Measurements from ENCODE around the gene HRCT1. TPM values are rescaled to one million over a fixed set of nuclear protein-coding genes. Genes with fewer than 3 reads are reported as not detected.

HRCT1 gene
- total and polyA plus RNA-seq, 2 experiments from 2014 or later = not detected

- no peak for TF ChIP-seq ZNF462 (CRISPR knock-in tag; IDR thresholded peaks at IDR 0.05)
Measured at GRCh38 chr9:35871545-35871944, 34.5 kb upstream of the HRCT1 start (continued).

GRCh38 chr9:35872505-35872904, 33.5 kb upstream of the HRCT1 start:
- H3K4me2 ChIP-seq = no peak overlapping the region

More at GRCh38 chr9:35872505-35872904, 33.5 kb upstream of the HRCT1 start:
- ATAC-seq (no peak), DNase-seq (ENCODE audit: low spot score) (no peak)
- H3F3A ChIP-seq (replicated peaks; ENCODE audit: low read depth) = no peaks in the 10 kb centered on the region
- H3K4me3 ChIP-seq = no peak overlapping the region
- H4K20me1 ChIP-seq (replicated peaks; ENCODE audit: insufficient read depth) = no peaks in the 10 kb centered on the region
- H3K27ac ChIP-seq (ENCODE audit: low read depth) = no peak overlapping the region
- Mint-ChIP-seq H3K27me3 (ENCODE audit: insufficient read depth, low read depth, poor library complexity) (peaks cover 12% of the 10 kb centered on the region), H3K4me1 (peaks cover 16% of the 10 kb centered on the region), H3K27ac (no peak overlapping the region), H3K9me3 (peaks cover 19% of the 10 kb centered on the region), H3K36me3 (ENCODE audit: low read depth) (peaks cover 7% of the 10 kb centered on the region; the same call in 1 of the 3 replicates), H3K4me3 (no peak overlapping the region)
- H3K27me3 ChIP-seq (ENCODE audit: insufficient read depth) = no peaks in the 10 kb centered on the region
- no peak for TF ChIP-seq EZH2phosphoT487 (IDR thresholded peaks at IDR 0.05; ENCODE audit: unreplicated experiment)
- no peak for TF ChIP-seq ZNF462 (CRISPR knock-in tag; IDR thresholded peaks at IDR 0.05)
- no peaks in the 10 kb centered on the region for H3K36me3 ChIP-seq (ENCODE audit: insufficient read depth)
- H3K9me2 ChIP-seq (ENCODE audit: insufficient read depth) = peaks cover 5% of the 10 kb centered on the region
- H3K79me2 ChIP-seq (replicated peaks; ENCODE audit: insufficient read depth) = no peaks in the 10 kb centered on the region
- no peak overlapping the region for H2AFZ ChIP-seq
- H3K4me1 ChIP-seq (ENCODE audit: insufficient read depth) = peaks cover 7% of the 10 kb centered on the region; the same call in 1 of the 2 replicates
